Stimulated activated CD8-positive, alpha-beta memory T cell treated with anti-CD3 and anti-CD28 coated beads, Interleukin-15, amount 100 ng/mL, for 4 hours (primary cell): Measurements from ENCODE around the gene RIPOR1.
"Not testable (repeated sequence)": the region's sequence is repeated elsewhere in the genome, so short reads cannot be mapped to it uniquely, and the experiment has no call there.

Experiments
- DNase-seq, 2 donors: peaks; one replicate each; pipeline ENCODE4 v3.0.0-alpha.2; 2020; ENCODE audit warnings: low read depth in 2 of 2

The RIPOR1 gene

GRCh38 chr16:67528222-67528869 lies at the start of gene RIPOR1:
RIPOR1 (plus strand) TSS chr16:67528829; CDS start chr16:67538447, 9,618 bp downstream.
- DNase-seq: no peak

- DNase-seq: peak; percentile 93 to 97
Measured at GRCh38 chr16:67480833-67481560, 47.6 kb upstream of the RIPOR1 start, which contains the start of gene ATP6V0D1. ATP6V0D1 (minus strand) TSS chr16:67481157; CDS start chr16:67481086, 71 bp downstream.

- peak in 1 of 2 donors; percentile 10 for DNase-seq
Measured at GRCh38 chr16:67481561-67482232, 46.9 kb upstream of the RIPOR1 start.

- no peak for DNase-seq
Measured at GRCh38 chr16:67482233-67482924, 46.2 kb upstream of the RIPOR1 start.

GRCh38 chr16:67483150-67483549 lies 45.5 kb upstream of the RIPOR1 start, which contains the start of gene AGRP:
AGRP (minus strand) TSS chr16:67483547; CDS start chr16:67483398, 149 bp downstream.
- DNase-seq: no peak

- no peak for DNase-seq
Measured at GRCh38 chr16:67483731-67484525, 44.7 kb upstream of the RIPOR1 start.

- no peak for DNase-seq
Measured at GRCh38 chr16:67486805-67487204, 41.8 kb upstream of the RIPOR1 start.

- DNase-seq: not testable (repeated sequence)
Measured at GRCh38 chr16:67487561-67487960, 41.1 kb upstream of the RIPOR1 start.

GRCh38 chr16:67489401-67490083 lies 39.1 kb upstream of the RIPOR1 start:
- DNase-seq: no peak

- no peak for DNase-seq
Measured at GRCh38 chr16:67490335-67491096, 38.1 kb upstream of the RIPOR1 start.

- DNase-seq: no peak
Measured at GRCh38 chr16:67499106-67499505, 29.5 kb upstream of the RIPOR1 start.

- DNase-seq: peak in 1 of 2 donors; percentile 14
Measured at GRCh38 chr16:67504031-67505021, 24.3 kb upstream of the RIPOR1 start.

- DNase-seq: no peak
Measured at GRCh38 chr16:67506468-67506867, 22.2 kb upstream of the RIPOR1 start.

- DNase-seq: no peak
Measured at GRCh38 chr16:67509016-67509415, 19.6 kb upstream of the RIPOR1 start.

- DNase-seq: not testable (repeated sequence)
Measured at GRCh38 chr16:67513892-67514291, 14.7 kb upstream of the RIPOR1 start.

GRCh38 chr16:67514382-67514828 lies 14.2 kb upstream of the RIPOR1 start:
- DNase-seq: peak; percentile 25 to 60

- no peak for DNase-seq
Measured at GRCh38 chr16:67516296-67517154, 12.1 kb upstream of the RIPOR1 start.

GRCh38 chr16:67517155-67517445 lies 11.5 kb upstream of the RIPOR1 start:
- no peak for DNase-seq
